ENCODE results near the gene CIDEB.

Gene CIDEB

GRCh38 chr14:24312736-24313507, 5.1 kb upstream of the CIDEB start:
- DNase-seq (ENCODE audit: low read depth): no peak

- DNase-seq (ENCODE audit: low read depth): no peak
Observed at GRCh38 chr14:24311837-24312615, 4.2 kb upstream of the CIDEB start.

- peak; percentile 47 for DNase-seq (ENCODE audit: low read depth)
Observed at GRCh38 chr14:24310646-24311604, 3.1 kb upstream of the CIDEB start, which contains the start of gene LTB4R. Gene LTB4R, plus strand, starts transcription at chr14:24311502. Its CDS starts 4,150 bp downstream, at chr14:24315652.

GRCh38 chr14:24310265-24310645, 2.5 kb upstream of the CIDEB start:
- no peak for DNase-seq (ENCODE audit: low read depth)

GRCh38 chr14:24309538-24310264, 1.9 kb upstream of the CIDEB start, which contains the start of gene LTB4R2:
Gene LTB4R2, plus strand, starts transcription at chr14:24310140. Its CDS starts 525 bp downstream, at chr14:24310665.
- DNase-seq (ENCODE audit: low read depth): no peak

GRCh38 chr14:24308342-24309124, 756 bp upstream of the CIDEB start:
- DNase-seq (ENCODE audit: low read depth): no peak

- DNase-seq (ENCODE audit: low read depth): no peak
Observed at GRCh38 chr14:24307156-24307574, 612 bp downstream of the CIDEB start.

- no peak for DNase-seq (ENCODE audit: low read depth)
Observed at GRCh38 chr14:24304019-24304387, 3.8 kb downstream of the CIDEB start.

GRCh38 chr14:24300326-24300980, 7.3 kb downstream of the CIDEB start:
- no peak for DNase-seq (ENCODE audit: low read depth)

- DNase-seq (ENCODE audit: low read depth): peak; percentile 85
Observed at GRCh38 chr14:24299255-24300191, 8.3 kb downstream of the CIDEB start, which contains the start of the genes DHRS1 and NOP9. Gene DHRS1, minus strand, starts transcription at chr14:24299780. Its CDS starts 674 bp downstream, at chr14:24299106. Gene NOP9, plus strand, starts transcription at chr14:24299850. Its CDS starts 105 bp downstream, at chr14:24299955.

- DNase-seq (ENCODE audit: low read depth): no peak
Observed at GRCh38 chr14:24298892-24299254, 8.9 kb downstream of the CIDEB start.

GRCh38 chr14:24297190-24297964, 10.4 kb downstream of the CIDEB start:
- DNase-seq (ENCODE audit: low read depth): no peak

GRCh38 chr14:24296341-24297157, 11.2 kb downstream of the CIDEB start:
- DNase-seq (ENCODE audit: low read depth): peak; percentile 55

- no peak for DNase-seq (ENCODE audit: low read depth)
Observed at GRCh38 chr14:24293525-24293924, 14.3 kb downstream of the CIDEB start.

GRCh38 chr14:24292118-24292807, 15.5 kb downstream of the CIDEB start:
- DNase-seq (ENCODE audit: low read depth): no peak

GRCh38 chr14:24291446-24292117, 16.2 kb downstream of the CIDEB start:
- DNase-seq (ENCODE audit: low read depth): no peak

Data from stimulated activated CD8-positive, alpha-beta memory T cell treated with anti-CD3 and anti-CD28 coated beads, Interleukin-4, amount 100 ng/mL, for 24 hours (primary cell).